GM18951 (cell line): ENCODE measurements around the gene CAMTA1.

Source experiments
- POLR2A ChIP-seq: IDR thresholded peaks from 4 replicates; pipeline ENCODE4 v1.6.1; 2011; ENCODE audit warnings: mild to moderate bottlenecking; ENCODE audit not compliant: insufficient read length, insufficient read depth; ENCODE audit errors: extremely low read depth
- in situ Hi-C: fragments of 300-500 bp; cut with MboI; formaldehyde crosslinking; loops from one replicate; pipeline ENCODE4 v1.12.0; 2022; ENCODE audit warnings: low sequenced_read_pairs, mixed read lengths, inconsistent platforms; ENCODE audit not compliant: unreplicated experiment

The CAMTA1 gene

DNA sequence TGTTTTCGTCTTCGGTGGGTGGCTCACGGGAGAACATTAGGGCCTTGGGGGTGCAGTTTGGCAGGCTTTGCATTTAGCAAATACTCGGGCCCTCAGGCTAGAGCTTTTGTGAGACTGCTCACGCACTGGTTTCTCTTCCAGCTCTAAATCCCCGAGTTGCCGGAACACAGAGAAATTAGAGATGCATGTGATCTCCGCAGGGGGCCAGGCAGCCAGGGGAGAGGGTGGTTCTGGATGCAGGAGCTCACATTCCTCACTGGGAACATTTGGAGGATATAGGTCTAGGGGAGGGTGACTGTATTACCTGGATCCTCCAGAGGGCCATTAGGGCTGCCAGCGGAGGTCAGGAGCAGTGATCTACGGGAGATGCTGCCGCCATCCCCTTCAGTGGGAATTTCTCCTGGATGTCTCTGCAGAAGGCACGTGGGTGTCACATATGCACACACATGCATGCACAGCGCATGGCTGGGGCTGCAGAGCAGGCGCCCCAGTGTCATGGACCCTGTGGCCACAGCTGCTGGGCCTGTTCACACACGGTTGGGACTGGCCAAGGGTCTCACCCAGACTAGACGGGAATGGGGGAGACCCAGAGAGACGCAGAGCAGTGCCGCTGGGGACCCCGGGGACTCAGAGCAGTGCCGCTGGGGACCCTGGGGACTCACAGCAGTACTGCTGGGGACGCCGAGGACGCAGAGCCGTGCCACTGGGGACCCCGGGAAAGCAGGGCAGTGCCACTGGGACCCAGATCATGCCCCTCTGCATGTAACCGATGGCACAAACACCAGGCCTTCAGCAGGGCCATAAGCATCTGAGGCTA, 258.7 kb downstream of the CAMTA1 start:
- TF ChIP-seq POLR2A: no peak
- in situ Hi-C loops: no loop called here

DNA sequence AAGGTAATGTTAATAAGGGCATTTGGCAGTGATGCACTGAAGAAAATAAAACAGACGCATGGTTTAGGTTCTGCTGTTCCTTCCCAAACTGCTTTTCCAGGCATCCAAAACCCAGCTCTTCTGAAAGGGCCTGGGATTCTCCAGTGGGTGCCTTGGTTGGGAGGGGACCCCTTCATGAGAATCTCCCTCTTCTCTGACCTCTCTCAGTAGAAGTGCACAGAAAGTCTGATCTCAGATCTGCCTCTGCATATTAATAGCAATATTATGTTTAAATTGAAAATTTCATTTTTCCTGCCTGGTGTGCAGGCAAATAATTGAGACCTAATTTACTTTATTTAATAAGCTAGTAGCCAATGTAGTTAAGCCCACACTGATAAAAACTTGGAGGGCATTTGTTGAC, 260.6 kb downstream of the CAMTA1 start:
- no peak for TF ChIP-seq POLR2A
- in situ Hi-C loops: no loop called here

DNA sequence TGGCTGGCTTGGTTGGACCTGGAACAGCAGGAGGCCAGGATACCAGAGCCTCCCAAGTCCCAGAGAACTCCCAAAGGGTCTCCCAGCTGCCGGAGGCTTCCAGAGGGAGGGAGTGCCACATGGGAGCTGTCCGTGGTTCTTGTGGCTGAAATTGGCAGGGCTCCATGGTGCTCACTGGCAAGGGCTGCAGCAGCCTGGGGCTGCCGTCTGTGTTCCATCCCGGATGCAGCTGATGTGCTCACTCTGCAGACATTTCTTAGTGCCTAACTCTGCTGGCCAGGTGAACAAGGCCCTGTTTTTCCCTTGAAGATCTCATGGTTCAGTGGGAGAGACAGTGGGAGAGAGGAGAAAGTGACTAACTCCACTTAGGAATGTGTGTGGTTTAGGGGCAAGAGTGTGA, 261.1 kb downstream of the CAMTA1 start:
- TF ChIP-seq POLR2A: no peak
- in situ Hi-C loops: no loop called here

DNA sequence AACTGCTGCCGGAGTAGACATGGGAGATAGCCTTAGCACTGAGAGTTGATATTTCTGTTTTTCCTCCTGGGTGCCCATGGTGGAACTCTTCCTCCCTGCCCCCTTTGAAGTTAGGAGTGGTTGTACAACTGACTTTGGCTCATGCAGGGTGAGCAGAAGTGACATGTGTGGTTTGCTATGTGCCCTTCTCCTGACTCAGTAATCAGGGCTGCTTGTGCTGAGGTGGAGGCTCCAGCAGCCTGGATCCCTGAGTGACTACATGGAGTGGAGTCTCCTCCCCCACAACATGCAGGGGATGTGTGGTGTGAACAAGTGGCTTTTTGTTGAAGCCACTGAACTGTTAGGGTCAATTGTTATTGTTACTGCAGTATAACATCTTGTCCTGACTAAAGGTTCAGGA, 261.6 kb downstream of the CAMTA1 start:
- no peak for TF ChIP-seq POLR2A
- in situ Hi-C loops: no loop called here

DNA sequence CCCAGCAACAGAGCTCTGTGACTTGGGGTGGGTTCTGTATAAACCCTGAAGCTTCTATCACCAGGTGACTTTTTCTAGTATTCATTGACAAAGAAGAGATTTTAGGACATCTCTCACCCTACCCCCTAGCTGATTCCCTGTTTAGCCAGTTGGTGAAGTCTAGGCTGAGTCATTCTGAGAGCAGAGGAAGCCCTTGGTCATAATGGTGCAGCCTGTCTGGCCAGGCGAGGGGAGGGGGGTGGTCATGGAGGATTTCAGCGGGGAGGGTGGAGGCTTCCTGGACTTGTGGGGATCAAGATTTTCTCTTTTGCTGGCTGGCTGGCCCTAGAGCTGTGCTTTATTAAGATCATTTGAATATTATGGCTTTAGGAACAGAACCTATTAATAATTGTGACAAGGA, 262.6 kb downstream of the CAMTA1 start:
- no peak for TF ChIP-seq POLR2A
- in situ Hi-C loops: no loop called here

DNA sequence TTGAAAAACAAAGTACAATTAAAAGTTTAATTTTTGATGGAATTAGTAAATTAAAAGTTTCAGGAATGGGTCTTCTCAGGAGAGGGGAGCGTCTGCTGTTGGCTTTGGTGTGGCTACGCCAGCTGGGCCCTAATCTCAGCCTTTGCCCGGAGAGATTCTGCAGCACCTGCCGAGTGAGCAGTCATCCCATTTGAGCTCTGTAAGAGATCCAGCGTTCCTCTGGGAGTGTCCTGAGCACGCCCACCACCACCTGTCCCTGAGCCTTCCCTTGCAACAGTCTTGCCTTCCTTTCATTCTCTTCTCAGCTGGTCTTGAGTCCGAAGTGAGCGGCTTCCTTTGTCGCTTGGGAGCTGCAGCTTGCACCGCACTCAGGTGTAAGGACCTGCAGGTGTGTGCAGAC, 263.1 kb downstream of the CAMTA1 start:
- no peak for TF ChIP-seq POLR2A
- in situ Hi-C loops: no loop called here

DNA sequence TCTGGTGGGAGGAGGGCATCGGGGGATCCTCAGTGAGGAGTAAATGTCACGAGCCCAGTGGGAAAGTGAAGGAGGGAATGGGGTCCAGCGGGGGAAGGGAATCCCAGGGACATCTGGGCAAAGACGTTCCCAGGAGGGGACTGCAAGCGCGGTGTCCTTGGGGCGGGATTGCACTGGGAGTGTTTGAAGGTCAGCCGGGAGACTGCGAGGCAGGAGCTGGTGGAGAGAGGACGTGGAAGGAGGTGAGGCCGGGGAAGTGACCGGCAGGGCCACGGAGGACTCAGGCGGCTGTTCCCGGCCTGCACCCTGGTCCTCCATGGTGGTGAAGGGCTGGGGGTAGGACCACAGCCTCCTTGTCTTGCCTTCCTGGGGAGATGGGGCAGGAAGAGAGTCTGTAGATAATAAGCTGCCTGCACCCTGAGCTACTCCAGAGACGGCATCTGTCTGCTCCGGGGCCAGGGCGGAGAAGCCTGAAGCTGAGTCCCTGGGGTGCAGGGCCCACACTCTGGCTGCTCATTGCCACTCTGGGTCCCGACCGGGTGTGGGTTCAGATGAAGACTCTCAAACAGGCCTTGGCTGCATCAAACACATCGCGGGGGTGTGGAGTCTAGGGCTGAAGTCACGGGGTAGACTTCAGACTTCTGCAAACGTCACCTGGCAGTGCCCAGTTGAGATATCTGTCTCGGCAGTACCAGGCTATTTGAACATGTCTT, 264.8 kb downstream of the CAMTA1 start:
- no peak for TF ChIP-seq POLR2A
- in situ Hi-C loops: no loop called here

DNA sequence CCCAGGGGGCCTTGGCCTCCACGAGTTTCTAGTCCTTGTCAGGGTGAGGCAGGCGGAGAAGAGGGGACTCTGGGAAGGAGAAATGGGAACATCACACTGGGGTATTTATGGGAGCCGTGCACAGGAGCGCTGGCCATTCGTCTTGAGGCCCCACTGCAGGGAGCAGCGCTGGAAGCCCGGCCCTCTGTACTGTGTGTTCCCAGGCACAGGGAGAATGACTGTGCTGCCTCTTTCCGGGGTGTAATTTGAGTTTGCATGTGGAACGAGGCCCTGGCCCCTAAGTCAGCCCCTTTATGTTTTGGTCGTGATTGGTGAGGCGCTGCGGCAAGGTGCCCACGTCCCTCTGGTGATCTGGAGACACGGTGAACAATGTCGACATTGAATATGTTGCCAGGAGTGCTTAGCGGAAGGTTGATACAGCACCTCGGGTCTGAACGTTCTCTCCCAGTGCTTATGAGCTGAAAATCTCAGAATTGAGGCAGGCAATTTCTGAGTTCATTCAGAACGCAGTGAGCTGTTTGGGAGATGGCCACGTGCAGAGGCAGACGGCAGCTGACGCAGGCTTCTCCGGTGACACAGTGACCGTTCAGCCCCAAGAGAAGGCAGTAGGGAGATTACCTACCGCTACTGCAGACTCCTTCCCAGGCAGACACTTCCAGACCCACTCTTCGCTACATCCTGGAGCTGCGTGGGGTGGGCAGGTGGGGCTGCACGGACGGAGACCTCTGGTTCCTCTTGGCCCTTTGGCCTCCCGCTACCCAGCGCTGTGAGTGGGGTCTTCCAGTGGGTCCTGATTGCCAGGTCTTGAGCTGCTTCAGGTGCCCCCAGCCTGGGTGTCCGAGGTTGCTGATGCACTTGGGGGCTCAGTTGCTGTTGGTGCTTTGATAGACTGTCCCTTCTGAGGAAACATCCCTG, 265.8 kb downstream of the CAMTA1 start:
- no peak for TF ChIP-seq POLR2A
- in situ Hi-C loops: no loop called here

DNA sequence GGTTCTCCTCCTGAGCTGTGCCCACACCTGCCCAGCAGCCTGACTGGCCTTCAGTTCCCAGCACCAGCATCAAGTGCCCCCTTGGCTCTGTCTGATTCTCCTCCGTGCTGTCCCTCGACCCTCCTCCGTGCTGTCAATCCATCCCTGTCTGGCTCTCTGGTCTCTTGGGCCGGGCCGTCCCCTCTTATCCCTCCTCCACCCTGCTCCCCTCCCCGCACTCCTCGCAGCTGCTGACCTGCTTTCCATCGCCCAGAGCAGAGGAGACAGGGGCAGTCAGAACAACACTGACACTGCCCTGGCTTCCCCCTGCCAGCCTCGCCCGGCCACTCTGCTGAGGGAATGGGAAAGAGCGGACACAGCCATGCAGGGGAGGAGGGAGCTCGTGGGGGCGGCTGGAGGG, 267.4 kb downstream of the CAMTA1 start:
- in situ Hi-C loops: no loop called here
- no peak for TF ChIP-seq POLR2A

DNA sequence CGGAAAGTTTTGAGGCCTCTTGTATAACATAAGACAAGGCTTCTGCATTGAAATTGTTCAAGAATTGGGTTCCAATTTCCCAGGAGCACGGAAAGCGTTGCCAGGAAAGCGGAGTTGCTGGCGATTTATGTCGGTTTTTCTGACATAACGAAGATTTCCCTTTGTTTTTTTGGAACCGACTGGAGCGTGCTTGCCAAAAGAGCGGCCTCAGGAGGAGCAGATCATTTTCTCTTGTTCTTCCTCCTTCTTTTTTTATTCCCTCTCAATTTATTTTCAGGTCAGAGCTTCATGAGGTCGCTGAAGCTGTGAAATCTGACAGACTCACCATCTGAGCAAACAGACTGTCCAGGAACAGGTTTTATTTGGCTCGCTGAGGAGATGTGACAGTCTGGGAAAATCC, 275.5 kb downstream of the CAMTA1 start:
- TF ChIP-seq POLR2A: no peak
- in situ Hi-C loops: no loop called here

DNA sequence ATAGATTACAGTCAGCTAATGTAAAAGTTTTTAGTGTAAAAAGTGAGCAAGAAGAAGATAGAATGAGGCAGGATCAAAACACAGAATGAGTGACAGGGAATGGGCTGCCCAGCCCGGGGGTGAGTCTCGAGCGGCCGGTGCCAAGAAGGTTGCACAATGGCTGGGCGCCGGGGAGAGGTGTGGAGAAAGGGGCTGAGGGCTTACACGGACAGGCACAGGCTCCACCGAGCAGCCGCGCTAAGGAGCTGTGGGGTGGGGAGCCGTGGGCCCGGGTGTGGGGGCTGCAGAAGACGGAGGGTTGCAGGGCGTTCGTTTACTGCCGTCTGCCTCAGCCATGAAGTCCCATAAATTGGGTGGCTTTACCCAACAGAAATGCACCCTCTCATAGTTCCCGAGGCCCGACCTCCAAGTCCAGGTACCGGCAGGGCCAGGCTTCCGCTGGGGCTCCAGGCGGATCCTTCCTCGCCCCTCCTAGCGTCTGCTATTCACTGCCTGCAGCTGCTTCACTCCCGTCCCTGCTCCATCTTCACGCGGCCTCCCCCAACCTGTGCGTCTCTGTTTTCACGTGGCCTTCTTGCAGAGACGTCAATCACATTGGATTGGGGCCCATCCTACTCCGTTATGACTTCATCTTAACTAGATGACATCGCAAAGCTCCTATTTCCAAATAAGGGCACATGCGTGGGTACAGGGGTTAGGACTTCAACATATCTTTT, 277.2 kb downstream of the CAMTA1 start:
- in situ Hi-C loops: no loop called here

DNA sequence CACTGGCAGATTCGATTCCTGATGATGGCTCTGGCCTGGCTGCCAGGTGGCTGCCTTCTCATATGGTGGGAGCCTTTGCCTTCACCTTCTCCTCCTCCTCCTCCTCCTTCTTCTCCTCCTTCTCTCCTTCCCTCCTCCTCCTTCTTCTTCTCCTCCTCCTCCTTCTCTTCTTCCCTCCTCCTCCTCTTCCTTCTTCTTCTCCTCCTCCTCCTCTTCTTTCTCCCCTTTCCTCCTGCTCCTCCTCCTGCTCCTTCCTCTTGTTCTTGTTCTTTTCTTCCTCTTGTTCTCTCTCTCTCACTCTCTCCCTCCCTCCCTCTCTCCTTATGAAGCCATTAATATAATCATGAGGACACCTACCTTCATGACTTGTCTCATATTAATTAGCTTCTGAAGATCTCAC, 278.7 kb downstream of the CAMTA1 start:
- no peak for TF ChIP-seq POLR2A
- in situ Hi-C loops: no loop called here

More for the DNA sequence above, 277.2 kb downstream of the CAMTA1 start:
- no peak for TF ChIP-seq POLR2A

DNA sequence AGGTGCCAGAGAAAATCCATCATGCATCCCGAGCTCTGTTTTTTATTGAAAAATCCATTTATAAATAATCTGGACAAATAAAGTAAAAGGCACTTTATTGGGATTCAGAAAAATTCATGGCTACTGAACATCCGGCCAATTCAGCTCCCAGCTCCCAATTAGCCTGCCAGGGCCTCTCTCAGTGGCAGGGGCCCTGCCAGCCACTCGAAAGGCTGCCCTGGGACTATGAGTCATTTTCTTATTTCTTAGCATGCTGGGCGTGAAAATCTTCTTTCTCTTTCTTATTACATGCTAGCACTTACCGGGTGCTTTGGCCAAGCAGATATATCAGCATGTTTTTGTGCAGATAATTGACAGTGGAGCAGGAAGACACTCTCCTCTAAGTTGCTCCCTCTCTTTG, 283.3 kb downstream of the CAMTA1 start:
- in situ Hi-C loops: no loop called here
- TF ChIP-seq POLR2A: no peak
